Mononuclear cell (primary cell): ENCODE measurements around the gene RGS17. TPM values are rescaled to one million over a fixed set of nuclear protein-coding genes. Genes with fewer than 3 reads are reported as not detected.

Experiments used
- total RNA-seq: library from RNA; depleted of rRNA; stranded (reverse); fragments of >200 nt; gene quantifications from one replicate; pipeline ENCODE4 v1.2.3, GENCODE V29; 2012

The RGS17 gene
- total RNA-seq, 1 donor: not detected

Other genes starting within 250 kb of the RGS17 start
- gene FBXO5, start 148.2 kb downstream of the RGS17 start, total RNA-seq: 5.1 TPM
- 24.7 TPM for gene MTRF1L, start 128.6 kb downstream of the RGS17 start, total RNA-seq